Spleen (tissue), 11 donors: ENCODE results near the gene TMEM175. TPM values are rescaled to one million over a fixed set of nuclear protein-coding genes. Genes with fewer than 3 reads are reported as not detected.

Experiments
- DNase-seq: peaks from one replicate; pipeline ENCODE4 v3.0.0-alpha.2; 2020
- H3K27ac ChIP-seq, 8 donors: fragments of 200-600 bp; sonication (generic) in 7 of 8; 1 replicate in 4 of 8; 2 replicates in 4 of 8; pipeline versions ENCODE4 v1.5.0 to v1.8.0; 2016 to 2021; ENCODE audit warnings: inconsistent platforms in 4 of 8, mild to moderate bottlenecking in 4 of 8, moderate library complexity in 1 of 8
- H3K27me3 ChIP-seq, 7 donors: fragments of 200-600 bp; sonication (generic) in 6 of 7; replicated peaks in 1 of 7; 1 replicate in 4 of 7; 2 replicates in 3 of 7; pipeline versions ENCODE4 v1.5.0 to v1.8.0; 2016 to 2021; ENCODE audit warnings: inconsistent platforms in 3 of 7, mild to moderate bottlenecking in 1 of 7
- H3K36me3 ChIP-seq, 6 donors: fragments of 200-600 bp; sonication (generic) in 5 of 6; 1 replicate in 4 of 6; 2 replicates in 2 of 6; pipeline versions ENCODE4 v1.5.0 to v1.8.0; 2016 to 2021; ENCODE audit warnings: inconsistent platforms in 2 of 6
- H3K4me1 ChIP-seq, 6 donors: fragments of 200-600 bp; sonication (generic) in 5 of 6; 1 replicate in 3 of 6; 2 replicates in 3 of 6; pipeline versions ENCODE4 v1.5.0 to v1.8.0; 2016 to 2021; ENCODE audit warnings: inconsistent platforms in 3 of 6
- H3K4me3 ChIP-seq, 8 donors: fragments of 200-600 bp; sonication (generic) in 7 of 8; 1 replicate in 4 of 8; 2 replicates in 4 of 8; pipeline versions ENCODE4 v1.5.0 to v1.8.0; 2016 to 2021; ENCODE audit warnings: inconsistent platforms in 4 of 8, mild to moderate bottlenecking in 4 of 8, moderate library complexity in 2 of 8
- H3K9me3 ChIP-seq, 8 donors: fragments of 200-600 bp; sonication (generic) in 7 of 8; 1 replicate in 4 of 8; 2 replicates in 4 of 8; pipeline versions ENCODE4 v1.5.0 to v1.8.0; 2016 to 2021; ENCODE audit warnings: inconsistent platforms in 4 of 8
- CTCF ChIP-seq, 11 experiments: fragments of 200-600 bp in 7 of 11; fragments of 450-650 bp in 4 of 11; sonication (generic) in 4 of 11; IDR thresholded peaks in 8 of 11; conservative IDR thresholded peaks in 3 of 11; 1 replicate in 7 of 11; 2 replicates in 4 of 11; pipeline versions ENCODE4 v1.4.0 to v1.8.0; 2016 to 2021; ENCODE audit warnings: antibody characterized with exemption in 11 of 11, inconsistent platforms in 4 of 11, mild to moderate bottlenecking in 1 of 11
- POLR2A ChIP-seq, 3 donors: fragments of 450-650 bp; IDR thresholded peaks; one replicate each; pipeline ENCODE4 v1.5.1; 2017; ENCODE audit warnings: antibody characterized with exemption in 3 of 3, mild to moderate bottlenecking in 1 of 3
- POLR2AphosphoS5 ChIP-seq, 3 donors: sonication (generic); formaldehyde crosslinking; IDR thresholded peaks; one replicate each; pipeline ENCODE4 v1.5.1; 2017; ENCODE audit warnings: antibody characterized with exemption in 3 of 3
- WGBS, 5 donors: extraction: QIAGEN DNeasy Blood & Tissue Kit in 3 of 5; methylation state at CpG; one replicate each; pipeline versions ENCODE4 v1.1.5 to v1.1.7; 2013 to 2018; 5-methylcytosine and 5-hydroxymethylcytosine counted together
- intact Hi-C: fragments of 100-400 bp; cut with DNase I; formaldehyde crosslinking; loops from one replicate; pipeline ENCODE4 v1.15.0; 2023; ENCODE audit warnings: low total_unique reads
- polyA plus RNA-seq, 3 donors: library from polyadenylated mRNA; stranded (reverse); fragments of 200-250 nt; gene quantifications; one replicate each; pipeline ENCODE4 v1.2.1, GENCODE V29; 2013
- total RNA-seq, 7 donors: library from RNA; depleted of rRNA in 3 of 7; stranded (reverse); fragments of >200 nt in 3 of 7; fragmentation: NEBNext Ultra II Directional in 4 of 7; extraction: Animal tissue kit (Norgen Biotek cat#: 25700) in 4 of 7; gene quantifications; one replicate each; pipeline versions ENCODE4 v1.1.0 to v1.2.1, GENCODE V29; 2016 to 2021
- donor health status: healthy with polysubstance abuse.
- donor health status: DM: no; HTN: no; CAD: no; lungs with moderate emphysema.
- donor health status: DM: no; HTN: no; CAD: no.
- donor health status: Bipolar disorder and iron deficiency.
- donor health status: healthy.
- donor health status: DM: no; HTN: no; CAD: no.
- donor health status: DM: yes; HTN: yes; CAD: no.

The TMEM175 gene
- total and polyA plus RNA-seq, 10 donors = 38.2 to 83.9 (median 60.4) TPM

DNA sequence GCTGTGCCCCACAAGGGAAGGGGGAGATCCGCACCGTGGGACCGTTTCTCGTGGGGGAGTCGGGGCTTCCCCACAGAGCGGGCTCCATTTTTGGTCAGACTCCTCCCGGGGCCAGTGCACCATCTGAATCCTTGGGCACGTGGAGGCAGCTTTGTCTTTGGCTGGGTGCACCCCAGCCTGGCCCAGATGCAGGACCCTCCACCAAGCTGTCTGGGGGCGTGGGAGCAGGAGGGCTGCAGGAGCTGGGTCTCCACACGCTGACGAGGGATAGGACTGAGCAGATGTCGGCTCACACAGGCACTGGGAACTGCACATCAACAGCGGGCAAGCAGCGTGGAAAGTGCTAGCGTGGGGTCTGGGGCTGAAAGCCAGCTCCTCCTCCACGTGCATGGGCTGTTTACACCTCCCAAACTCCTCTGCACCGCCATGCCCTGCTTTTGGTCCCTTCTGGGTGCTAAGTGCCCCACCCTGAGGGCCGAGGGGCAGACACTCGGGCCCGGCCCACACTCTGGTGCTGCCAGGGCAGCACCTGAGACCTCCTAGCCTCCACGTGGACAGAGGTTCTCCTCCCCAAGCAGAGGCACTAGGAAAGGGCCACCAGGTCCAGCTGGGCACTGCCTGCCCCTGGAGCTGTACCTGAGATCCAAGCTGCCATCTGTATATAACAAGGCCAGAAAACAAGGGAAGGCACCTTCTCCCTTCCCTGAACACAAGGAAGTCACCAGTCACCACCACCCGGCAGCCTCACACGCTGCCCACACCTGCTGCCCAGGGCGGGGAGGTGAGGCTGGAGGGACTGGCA, 27.3 kb downstream of the TMEM175 start:
- Histone ChIP-seq H3K36me3 (peaks cover 0 to 99% (median 59%) of the 10 kb centered on the region in 6 donors), H3K9me3 (no peaks in the 10 kb centered on the region), H3K4me1 (no peaks in the 10 kb centered on the region), H3K4me3 (no peak overlapping the region), H3K27ac (no peak overlapping the region), H3K27me3 (no peaks in the 10 kb centered on the region)
- peak; percentile 64 for DNase-seq
- intact Hi-C loops = no loop called here
- TF ChIP-seq POLR2A (IDR thresholded peaks at IDR 0.05) (no peak), POLR2AphosphoS5 (IDR thresholded peaks at IDR 0.05) (peak in 1 of 3 donors; percentile 15)
- 87 to 91% (median 87%) methylated on average over 20 to 24 of the region's 24 CpGs for WGBS, 5 donors

DNA sequence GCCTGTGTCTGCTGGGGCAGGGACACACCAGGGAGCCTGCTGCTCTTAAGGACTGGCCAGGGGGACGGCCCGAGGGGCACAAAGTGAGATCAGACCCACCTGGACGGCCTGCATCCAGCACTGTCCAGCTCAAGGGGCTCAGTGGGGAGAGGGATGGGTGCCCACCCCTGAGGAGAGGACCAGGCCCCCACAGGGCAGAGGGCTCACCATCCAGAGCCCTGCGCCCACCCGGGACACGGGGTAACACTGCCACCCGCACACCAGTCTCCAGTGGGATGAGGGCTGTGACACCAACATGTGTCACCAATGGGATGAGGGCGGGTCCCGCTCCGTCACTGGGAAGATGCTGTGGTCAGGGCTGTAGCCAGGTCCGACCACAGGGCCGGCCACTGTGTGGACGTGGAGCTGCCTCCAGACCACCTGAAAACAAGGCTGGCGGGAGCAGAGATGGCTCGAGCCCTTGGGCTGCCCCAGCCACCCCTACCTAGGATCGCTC, 27.9 kb downstream of the TMEM175 start:
- WGBS, 5 donors = 79 to 94% (median 89%) methylated on average over 9 to 16 of the region's 16 CpGs
- Histone ChIP-seq H3K36me3 (peaks cover 0 to 99% (median 64%) of the 10 kb centered on the region in 6 donors), H3K4me1 (no peaks in the 10 kb centered on the region), H3K4me3 (no peak overlapping the region), H3K27ac (no peak overlapping the region), H3K9me3 (no peaks in the 10 kb centered on the region), H3K27me3 (no peaks in the 10 kb centered on the region)
- DNase-seq = peak; percentile 78
- intact Hi-C loops = no loop called here
- TF ChIP-seq CTCF (IDR thresholded peaks at IDR 0.05 in 8 of 11, conservative IDR thresholded peaks at IDR 0.05 in 3 of 11) (no peak), POLR2AphosphoS5 (IDR thresholded peaks at IDR 0.05) (peak in 1 of 3 donors; percentile 55), POLR2A (IDR thresholded peaks at IDR 0.05) (no peak)

GRCh38 chr4:960636-961350, 28.5 kb downstream of the TMEM175 start:
- H3K9me3 ChIP-seq = no peaks in the 10 kb centered on the region
- H3K27me3 ChIP-seq = no peaks in the 10 kb centered on the region
- intact Hi-C loops = no loop called here
- TF ChIP-seq POLR2AphosphoS5 (IDR thresholded peaks at IDR 0.05) = peak in 1 of 3 donors; percentile 17
- no peak for TF ChIP-seq POLR2A (IDR thresholded peaks at IDR 0.05)
- TF ChIP-seq CTCF (IDR thresholded peaks at IDR 0.05 in 8 of 11, conservative IDR thresholded peaks at IDR 0.05 in 3 of 11) = no peak
- peak; percentile 74 for DNase-seq
- no peaks in the 10 kb centered on the region for H3K4me1 ChIP-seq
- no peak overlapping the region for H3K27ac ChIP-seq
- H3K4me3 ChIP-seq = no peak overlapping the region
- H3K36me3 ChIP-seq = peaks cover 0 to 99% (median 64%) of the 10 kb centered on the region in 6 donors
- WGBS, 5 donors = 91 to 97% (median 93%) methylated on average over 15 to 35 of the region's 35 CpGs; no CpG with 5 or more reads in 1 of the 5 donors

- Histone ChIP-seq H3K27me3 (no peaks in the 10 kb centered on the region), H3K4me1 (no peaks in the 10 kb centered on the region), H3K27ac (no peak overlapping the region), H3K4me3 (no peak overlapping the region), H3K36me3 (peaks cover 0 to 99% (median 69%) of the 10 kb centered on the region in 6 donors), H3K9me3 (no peaks in the 10 kb centered on the region)
- TF ChIP-seq POLR2AphosphoS5 (IDR thresholded peaks at IDR 0.05) = peak in 2 of 3 donors; percentile 4 to 40
- TF ChIP-seq CTCF (IDR thresholded peaks at IDR 0.05 in 8 of 11, conservative IDR thresholded peaks at IDR 0.05 in 3 of 11) = no peak
- TF ChIP-seq POLR2A (IDR thresholded peaks at IDR 0.05) = no peak
- 92 to 100% (median 95%) methylated on average over 2 to 52 of the region's 52 CpGs for WGBS, 5 donors
- DNase-seq = peak; percentile 77
- intact Hi-C loops = no loop called here
Measured at GRCh38 chr4:961351-962230, 29.3 kb downstream of the TMEM175 start.
